Heart left ventricle (tissue), 13 donors: Measurements from ENCODE around the gene RIN3.

Experiments used
- POLR2A ChIP-seq, 2 donors: fragments of 450-650 bp; IDR thresholded peaks; one replicate each; pipeline ENCODE4 v1.6.1; 2017; ENCODE audit warnings: antibody characterized with exemption in 2 of 2, mild to moderate bottlenecking in 2 of 2, moderate library complexity in 2 of 2
- TF ChIP-seq, protein P1 (sequence below), 12 donors: fragments of 200-600 bp; sonication (generic) in 4 of 12; IDR thresholded peaks; one replicate each; pipeline versions ENCODE4 v1.5.0 to v1.8.0; 2018 to 2022; ENCODE audit warnings: antibody characterized with exemption in 12 of 12, mild to moderate bottlenecking in 5 of 12
- donor health status: ischemic (EF 13 %, LVEDD 7.1; RV severe dilation, severe dysfunction).
- donor health status: DM: no; HTN: yes; CAD: no.
- donor health status: DM: no; HTN: no; CAD: no.
- donor health status: ischemic (EF 25% LVEDD 6.9; RV normal size, moderate dysfunction).
- donor health status: ischemic (EF 25% LVEDD 5.7; RV mildly dilated, moderate dysfunction).
- donor health status: ischemic (EF 35%, LVEDD 5.7; RV mildly dilated, moderate dysfunction).
- donor health status: nonischemic (EF 11% LVEDD 7.7; RV severe dilation, severe dysfunction).
- donor health status: DM: yes; HTN: yes; CAD: no.
- donor health status: PGD.
- donor health status: ischemic (EF 29% LVEDD 5.4; RV normal size, mild dysfunction).
- donor health status: nonischemic (EF 23%, LVEDD 6.1; RV moderate dilation, normal function).

- TF ChIP-seq, protein P1, sequence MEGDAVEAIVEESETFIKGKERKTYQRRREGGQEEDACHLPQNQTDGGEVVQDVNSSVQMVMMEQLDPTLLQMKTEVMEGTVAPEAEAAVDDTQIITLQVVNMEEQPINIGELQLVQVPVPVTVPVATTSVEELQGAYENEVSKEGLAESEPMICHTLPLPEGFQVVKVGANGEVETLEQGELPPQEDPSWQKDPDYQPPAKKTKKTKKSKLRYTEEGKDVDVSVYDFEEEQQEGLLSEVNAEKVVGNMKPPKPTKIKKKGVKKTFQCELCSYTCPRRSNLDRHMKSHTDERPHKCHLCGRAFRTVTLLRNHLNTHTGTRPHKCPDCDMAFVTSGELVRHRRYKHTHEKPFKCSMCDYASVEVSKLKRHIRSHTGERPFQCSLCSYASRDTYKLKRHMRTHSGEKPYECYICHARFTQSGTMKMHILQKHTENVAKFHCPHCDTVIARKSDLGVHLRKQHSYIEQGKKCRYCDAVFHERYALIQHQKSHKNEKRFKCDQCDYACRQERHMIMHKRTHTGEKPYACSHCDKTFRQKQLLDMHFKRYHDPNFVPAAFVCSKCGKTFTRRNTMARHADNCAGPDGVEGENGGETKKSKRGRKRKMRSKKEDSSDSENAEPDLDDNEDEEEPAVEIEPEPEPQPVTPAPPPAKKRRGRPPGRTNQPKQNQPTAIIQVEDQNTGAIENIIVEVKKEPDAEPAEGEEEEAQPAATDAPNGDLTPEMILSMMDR (IDR thresholded peaks at IDR 0.05): no peak
- no peak for TF ChIP-seq POLR2A (IDR thresholded peaks at IDR 0.05)
Measured at GRCh38 chr14:92619671-92620456, 106.3 kb downstream of the RIN3 start.
